Astrocyte of the spinal cord (primary cell): ENCODE results near the gene TRUB1.

Source experiments
- DNase-seq: peaks from one replicate; pipeline ENCODE4 v3.0.0; 2011; ENCODE audit warnings: low read depth, low spot score
- H3K4me3 ChIP-seq: 2 replicates; pipeline ENCODE4 v1.5.1; 2011; ENCODE audit warnings: low read depth, mild to moderate bottlenecking, low read length, moderate library complexity
- CTCF ChIP-seq: IDR thresholded peaks from 2 replicates; pipeline ENCODE4 v1.5.1; 2012; ENCODE audit warnings: low read depth, mild to moderate bottlenecking, low read length, inconsistent platforms
- in situ Hi-C: cut with HindIII; loops from 2 replicates; pipeline ENCODE4 v1.10.0; 2017; ENCODE audit warnings: low sequenced_read_pairs

Gene TRUB1

GRCh38 chr10:115026746-115027140, 88.7 kb downstream of the TRUB1 start:
- in situ Hi-C loops, result no loop called here
- no peak for TF ChIP-seq CTCF
- H3K4me3 ChIP-seq, result no peak overlapping the region
- no peak for DNase-seq
